Gastroesophageal sphincter (tissue), 3 donors: Measurements from ENCODE around the gene C16orf46.

Experiments
- CTCF ChIP-seq, 4 experiments: fragments of 200-600 bp in 2 of 4; fragments of 450-650 bp in 2 of 4; sonication (generic) in 1 of 4; IDR thresholded peaks; one replicate each; pipeline ENCODE4 v1.5.1; 2017 to 2019; ENCODE audit warnings: antibody characterized with exemption in 4 of 4, mild to moderate bottlenecking in 2 of 4, moderate library complexity in 2 of 4
- POLR2A ChIP-seq, 2 donors: fragments of 450-650 bp; IDR thresholded peaks; one replicate each; pipeline ENCODE4 v1.6.1; 2017; ENCODE audit warnings: antibody characterized with exemption in 2 of 2, mild to moderate bottlenecking in 2 of 2, moderate library complexity in 1 of 2
- POLR2AphosphoS5 ChIP-seq: sonication (generic); formaldehyde crosslinking; IDR thresholded peaks from one replicate; pipeline ENCODE4 v1.6.1; 2017; ENCODE audit warnings: antibody characterized with exemption

- TF ChIP-seq CTCF (IDR thresholded peaks at IDR 0.05) (peak; percentile 90 to 99 (median 98)), POLR2AphosphoS5 (no peak), POLR2A (IDR thresholded peaks at IDR 0.05) (peak in 1 of 2 donors; percentile 41)
These were observed 41.6 kb downstream of the C16orf46 start, which contains the start of gene ATMIN for GRCh38 chr16:81035398-81035974.
